Adipose tissue (tissue), 3 donors: Measurements from ENCODE around the gene RELCH. TPM values are rescaled to one million over a fixed set of nuclear protein-coding genes. Genes with fewer than 3 reads are reported as not detected.

Experiments used
- H3K27ac ChIP-seq: one replicate; pipeline ENCODE4 v1.5.1; 2013; ENCODE audit warnings: low read depth, low read length
- WGBS, 3 donors: extraction: QIAGEN DNeasy Blood & Tissue Kit; methylation state at CpG; one replicate each; pipeline ENCODE4 v1.1.7; 2013; 5-methylcytosine and 5-hydroxymethylcytosine counted together
- polyA plus RNA-seq, 3 donors: library from polyadenylated mRNA; stranded (reverse); fragments of 200-250 nt; gene quantifications; one replicate each; pipeline ENCODE4 v1.2.3, GENCODE V29; 2013
- donor health status: healthy with polysubstance abuse.
- donor health status: Bipolar disorder and iron deficiency.
- donor health status: healthy.

RELCH gene
- polyA plus RNA-seq, 3 donors = 5.2 to 9.2 (median 5.6) TPM

- no peak overlapping the region for H3K27ac ChIP-seq
- 46 to 74% (median 54%) methylated on average over 8 of the region's 8 CpGs for WGBS, 3 donors
These were observed 144.7 kb downstream of the RELCH start for GRCh38 chr18:62331581-62332356.

DNA sequence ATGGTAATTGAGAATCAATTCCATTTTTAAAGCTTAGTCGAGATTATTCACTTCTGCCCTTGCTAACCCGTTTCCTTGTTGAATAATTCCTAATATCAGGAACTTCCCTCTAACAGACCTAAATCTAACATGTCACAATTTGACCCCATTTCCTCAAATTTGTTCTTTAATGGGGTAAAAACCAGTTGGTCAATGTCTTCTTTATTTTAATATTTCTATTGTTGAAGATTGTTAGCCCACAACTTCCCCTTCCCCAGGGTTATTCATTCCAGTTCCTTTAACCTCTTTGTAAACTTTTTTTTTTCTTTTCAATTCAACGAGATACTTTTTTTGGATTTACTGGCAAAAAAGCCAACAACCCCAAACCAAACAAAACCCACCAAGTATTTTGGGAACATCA lies 145.4 kb downstream of the RELCH start:
- WGBS, 3 donors = 38 to 80% (median 43%) methylated on average over 3 of the region's 3 CpGs
- H3K27ac ChIP-seq = no peak overlapping the region

- WGBS, 3 donors = 81 to 90% (median 86%) methylated on average over 13 of the region's 13 CpGs
- no peak overlapping the region for H3K27ac ChIP-seq
These were observed 146.1 kb downstream of the RELCH start for GRCh38 chr18:62332964-62333695.

GRCh38 chr18:62334120-62334519 lies 147.1 kb downstream of the RELCH start:
- H3K27ac ChIP-seq = no peak overlapping the region
- 85 to 91% (median 86%) methylated on average over 8 of the region's 8 CpGs for WGBS, 3 donors

DNA sequence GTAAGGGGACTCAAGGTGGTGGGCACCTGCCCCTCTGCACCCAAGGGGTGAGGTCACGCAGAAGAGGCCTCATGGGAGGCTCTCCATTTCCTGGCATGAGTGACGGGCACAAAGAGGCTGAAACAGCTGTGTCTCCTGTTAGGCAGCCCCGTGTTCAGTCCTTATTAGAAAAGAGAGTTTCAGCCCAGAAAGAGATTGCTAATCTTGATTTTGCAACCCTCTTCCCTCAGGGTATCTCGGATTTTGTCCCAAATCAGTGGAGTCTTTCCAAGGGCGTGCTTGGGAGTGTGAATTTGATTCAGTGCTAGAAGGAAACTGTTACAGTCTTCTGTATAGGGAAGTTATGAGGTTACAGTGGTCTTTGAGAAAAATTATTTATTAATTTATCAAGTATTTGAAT lies 148.4 kb downstream of the RELCH start:
- no peak overlapping the region for H3K27ac ChIP-seq
- WGBS, 3 donors = 54 to 86% (median 66%) methylated on average over 5 of the region's 5 CpGs

DNA sequence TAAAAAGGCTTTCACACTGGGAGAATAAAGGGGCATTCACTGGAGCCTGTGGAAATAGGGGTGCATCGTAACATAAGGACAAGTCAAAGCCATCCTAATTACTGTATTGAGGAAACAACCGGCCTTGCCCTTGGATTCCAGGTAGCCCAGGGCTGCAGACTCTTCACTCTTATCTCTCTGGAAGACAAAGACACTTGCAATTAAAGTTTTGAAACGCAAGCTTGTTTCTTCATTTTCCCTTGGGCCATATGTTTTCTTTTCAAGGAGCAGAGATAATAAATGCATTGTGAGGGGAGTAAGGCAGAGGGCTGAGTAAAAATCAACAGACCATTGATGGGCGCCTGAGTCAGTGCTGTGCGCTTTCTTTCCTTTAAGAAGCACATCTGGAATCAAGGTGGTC lies 149.6 kb downstream of the RELCH start:
- WGBS, 3 donors = 83 to 90% (median 84%) methylated on average over 5 of the region's 5 CpGs
- H3K27ac ChIP-seq = no peak overlapping the region

DNA sequence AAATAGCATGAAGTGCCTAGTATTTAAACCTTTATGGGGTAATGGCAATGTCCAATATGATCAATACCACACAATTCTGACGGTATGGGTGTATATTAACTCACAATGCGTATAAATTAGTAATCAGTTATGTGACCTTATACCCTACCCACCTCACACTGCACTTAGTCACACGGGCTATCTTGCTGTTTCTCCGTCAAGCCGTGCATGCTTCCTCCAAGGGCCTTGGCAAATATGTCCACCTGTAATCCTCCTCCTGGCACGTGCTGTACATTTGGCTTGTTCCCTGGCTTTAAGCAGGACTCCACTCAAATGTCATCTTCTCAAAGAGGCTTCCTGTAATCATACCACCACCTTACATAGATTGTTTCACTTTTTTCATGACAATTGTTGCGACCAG lies 150.3 kb downstream of the RELCH start:
- 68 to 86% (median 80%) methylated on average over 7 of the region's 7 CpGs for WGBS, 3 donors

GRCh38 chr18:62338446-62339105 lies 151.5 kb downstream of the RELCH start:
- WGBS, 3 donors = 74 to 79% (median 76%) methylated on average over 10 of the region's 10 CpGs
- no peak overlapping the region for H3K27ac ChIP-seq

More for the DNA sequence above, 150.3 kb downstream of the RELCH start:
- H3K27ac ChIP-seq = no peak overlapping the region

DNA sequence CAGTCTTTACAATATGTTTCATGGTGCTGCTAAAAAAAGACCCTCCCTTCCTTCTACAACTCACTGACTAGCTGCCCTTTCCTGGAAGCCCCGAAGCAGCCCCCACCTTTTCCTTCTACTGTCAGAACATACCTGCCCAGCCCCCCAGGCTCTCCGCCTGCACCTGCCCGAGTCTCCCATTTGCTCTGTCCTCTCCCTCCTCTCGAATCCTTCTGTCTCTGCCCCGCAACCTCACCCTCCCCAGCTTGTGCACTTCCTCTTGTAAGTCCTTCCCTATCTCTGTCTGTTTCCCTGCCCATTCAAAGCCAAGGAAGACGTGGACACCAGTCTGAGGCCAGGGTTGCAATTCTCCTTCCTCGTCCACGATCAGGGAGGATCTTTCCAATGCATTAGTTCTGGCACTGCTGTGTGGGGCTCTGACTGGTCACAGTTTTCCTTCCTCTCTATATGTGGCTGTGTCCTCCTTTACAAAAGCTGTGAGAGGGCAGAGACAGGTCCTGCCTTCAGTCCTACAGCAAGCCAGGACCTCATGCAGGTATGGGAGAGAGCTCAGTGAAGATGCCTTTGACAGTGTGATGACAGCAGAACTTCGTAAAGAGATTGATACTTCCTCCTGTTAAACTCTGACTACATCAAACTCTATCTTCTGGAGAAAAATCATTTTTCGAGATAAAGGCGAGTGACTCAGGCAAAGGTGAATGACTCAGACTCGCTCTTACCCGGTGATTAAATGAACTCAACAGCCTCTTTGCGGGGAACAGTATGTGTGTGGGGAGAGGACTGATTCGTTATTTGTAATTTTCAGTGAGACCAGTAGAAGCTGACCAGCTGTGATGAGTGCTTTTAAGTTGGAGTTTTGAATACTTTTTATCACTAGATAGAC lies 152.3 kb downstream of the RELCH start:
- WGBS, 3 donors = 50 to 67% (median 54%) methylated on average over 15 of the region's 15 CpGs
- no peak overlapping the region for H3K27ac ChIP-seq

- no peak overlapping the region for H3K27ac ChIP-seq
- 64 to 86% (median 86%) methylated on average over 9 of the region's 9 CpGs for WGBS, 3 donors
These were observed 153.9 kb downstream of the RELCH start for GRCh38 chr18:62340996-62341395.

- 57 to 70% (median 64%) methylated on average over 3 of the region's 3 CpGs for WGBS, 3 donors
- H3K27ac ChIP-seq = no peak overlapping the region
These were observed 154.4 kb downstream of the RELCH start for GRCh38 chr18:62341473-62341872.

GRCh38 chr18:62342884-62343283 lies 155.8 kb downstream of the RELCH start:
- no peak overlapping the region for H3K27ac ChIP-seq
- WGBS, 3 donors = 83 to 89% (median 84%) methylated on average over 4 of the region's 4 CpGs

DNA sequence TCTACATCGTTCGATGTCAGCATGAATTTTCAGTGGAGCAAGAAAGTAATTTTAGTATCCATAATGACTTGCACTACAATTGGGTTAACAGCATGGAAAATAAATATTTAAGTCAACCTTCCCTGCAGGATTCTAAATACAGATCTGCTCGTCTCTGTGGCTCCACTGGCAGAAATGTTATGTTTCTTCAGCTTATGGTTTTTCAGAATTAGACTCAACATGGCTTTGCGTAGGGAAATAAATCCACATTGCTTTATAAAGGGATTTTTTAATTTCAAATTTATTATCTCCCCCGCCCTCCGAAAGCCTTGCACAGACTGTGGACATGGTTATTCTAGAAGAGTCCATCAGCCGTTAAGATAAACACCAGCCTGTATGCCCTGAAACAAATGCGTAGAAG lies 156.3 kb downstream of the RELCH start:
- 91 to 92% (median 91%) methylated on average over 8 of the region's 8 CpGs for WGBS, 3 donors

DNA sequence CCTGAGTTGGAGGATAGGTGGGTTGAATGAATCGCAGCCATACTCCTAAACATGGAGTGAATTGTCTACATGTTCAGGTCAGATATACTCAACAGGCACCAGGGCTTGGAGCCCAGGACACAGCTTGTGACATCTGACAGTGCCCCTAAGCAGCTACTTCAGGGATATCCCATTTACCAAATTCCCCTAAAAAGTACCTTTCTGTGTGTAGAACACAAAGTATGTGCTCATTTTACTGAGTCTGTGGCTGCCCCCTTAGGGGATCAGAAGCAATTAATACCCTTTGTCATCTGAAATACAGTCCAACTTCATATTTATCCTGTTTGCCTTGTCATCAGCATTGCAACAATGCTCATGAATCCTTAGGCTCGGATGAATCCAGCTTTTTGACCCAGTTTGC lies 158.9 kb downstream of the RELCH start:
- 88 to 93% (median 90%) methylated on average over 2 of the region's 2 CpGs for WGBS, 3 donors
- H3K27ac ChIP-seq = no peak overlapping the region

More for the DNA sequence above, 156.3 kb downstream of the RELCH start:
- no peak overlapping the region for H3K27ac ChIP-seq

DNA sequence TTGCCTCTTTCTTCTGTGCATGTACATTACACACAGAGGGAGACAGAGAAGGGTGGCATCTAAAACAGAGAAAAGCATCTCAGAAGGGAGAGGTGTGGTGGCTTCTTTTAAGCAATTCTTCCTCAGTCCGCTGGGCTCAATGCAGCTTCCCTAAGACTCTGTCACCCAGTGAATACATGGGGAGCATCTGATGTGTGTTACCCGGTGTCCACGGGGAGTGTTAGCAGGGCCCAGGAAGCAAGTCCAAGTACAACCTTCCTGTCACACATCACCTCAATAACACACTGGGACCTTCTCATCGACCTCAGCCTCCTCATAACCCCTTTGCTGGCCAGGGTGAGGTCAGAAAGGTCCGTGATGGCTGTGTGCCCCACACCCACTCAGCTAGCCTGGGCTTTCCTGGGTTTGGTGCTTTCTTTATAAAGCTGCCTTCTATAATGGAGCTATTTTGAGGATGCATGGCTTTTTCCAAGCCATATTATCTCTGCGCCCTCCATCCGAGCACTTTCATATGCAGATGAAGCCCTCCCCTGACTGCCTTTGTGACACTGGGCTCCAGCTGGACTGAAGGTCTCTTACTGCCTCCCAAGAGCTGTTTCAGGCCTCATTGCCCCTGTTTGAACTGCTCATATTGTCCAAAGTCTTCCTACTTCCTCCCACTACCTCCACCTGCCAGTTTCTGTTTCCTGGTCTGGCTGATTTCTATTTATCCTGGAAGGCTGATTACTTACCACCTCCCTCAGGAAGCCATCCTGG lies 159.5 kb downstream of the RELCH start:
- no peak overlapping the region for H3K27ac ChIP-seq
- 69 to 82% (median 78%) methylated on average over 7 of the region's 7 CpGs for WGBS, 3 donors

GRCh38 chr18:62347089-62347506 lies 160.0 kb downstream of the RELCH start:
- 44 to 71% (median 50%) methylated on average over 6 of the region's 6 CpGs for WGBS, 3 donors
- no peak overlapping the region for H3K27ac ChIP-seq

DNA sequence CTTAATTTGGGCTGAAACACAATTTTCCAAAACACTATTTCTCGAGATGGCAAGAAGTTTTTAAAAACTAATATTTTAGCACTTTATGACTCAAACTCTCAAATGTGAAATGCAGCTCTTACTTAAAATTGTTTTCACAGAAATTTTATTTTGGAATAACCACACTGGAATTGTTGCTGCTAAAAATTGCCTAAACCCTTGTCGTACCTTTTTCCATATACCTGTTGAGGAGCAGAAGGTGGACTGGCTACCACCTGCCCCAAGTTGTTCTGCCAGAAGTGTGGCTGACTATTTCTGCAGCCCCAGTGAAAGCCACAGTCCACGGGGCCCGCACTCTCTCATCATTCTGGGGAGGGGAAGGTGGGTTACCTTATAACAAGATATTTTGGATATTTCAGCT lies 161.4 kb downstream of the RELCH start:
- 79 to 92% (median 87%) methylated on average over 4 of the region's 4 CpGs for WGBS, 3 donors
- no peak overlapping the region for H3K27ac ChIP-seq

DNA sequence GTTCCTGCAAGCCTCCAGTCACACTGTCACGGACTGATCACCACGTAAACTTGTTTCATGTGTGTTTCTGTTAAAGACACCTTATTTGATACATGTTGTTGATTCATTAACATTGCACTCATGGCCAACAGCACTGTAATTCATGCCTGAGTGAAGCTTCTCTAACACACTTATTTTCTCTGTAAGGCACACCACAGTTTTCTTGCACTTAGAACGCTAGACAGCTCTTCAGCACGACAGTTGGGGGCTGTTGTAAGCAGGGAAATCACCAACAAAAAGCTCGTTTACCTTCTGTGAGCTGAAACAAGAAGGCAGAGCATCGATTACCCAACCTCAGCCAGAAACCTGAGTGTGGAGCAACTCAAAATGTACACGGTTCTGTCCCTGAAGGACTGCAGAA lies 166.1 kb downstream of the RELCH start:
- WGBS, 3 donors = 56 to 74% (median 69%) methylated on average over 7 of the region's 7 CpGs
- H3K27ac ChIP-seq = no peak overlapping the region
